Activated naive CD4-positive, alpha-beta T cell (primary cell): ENCODE measurements around the gene KRT8.

Source experiments
- DNase-seq, 4 experiments: peaks; one replicate each; lab custom pipeline; 2025; lab: John Stamatoyannopoulos, UW

KRT8 gene

GRCh38 chr12:52925717-52926595 lies 21.1 kb upstream of the KRT8 start:
- no peak for DNase-seq

GRCh38 chr12:52924764-52925716 lies 20.2 kb upstream of the KRT8 start:
- DNase-seq, result no peak

DNA sequence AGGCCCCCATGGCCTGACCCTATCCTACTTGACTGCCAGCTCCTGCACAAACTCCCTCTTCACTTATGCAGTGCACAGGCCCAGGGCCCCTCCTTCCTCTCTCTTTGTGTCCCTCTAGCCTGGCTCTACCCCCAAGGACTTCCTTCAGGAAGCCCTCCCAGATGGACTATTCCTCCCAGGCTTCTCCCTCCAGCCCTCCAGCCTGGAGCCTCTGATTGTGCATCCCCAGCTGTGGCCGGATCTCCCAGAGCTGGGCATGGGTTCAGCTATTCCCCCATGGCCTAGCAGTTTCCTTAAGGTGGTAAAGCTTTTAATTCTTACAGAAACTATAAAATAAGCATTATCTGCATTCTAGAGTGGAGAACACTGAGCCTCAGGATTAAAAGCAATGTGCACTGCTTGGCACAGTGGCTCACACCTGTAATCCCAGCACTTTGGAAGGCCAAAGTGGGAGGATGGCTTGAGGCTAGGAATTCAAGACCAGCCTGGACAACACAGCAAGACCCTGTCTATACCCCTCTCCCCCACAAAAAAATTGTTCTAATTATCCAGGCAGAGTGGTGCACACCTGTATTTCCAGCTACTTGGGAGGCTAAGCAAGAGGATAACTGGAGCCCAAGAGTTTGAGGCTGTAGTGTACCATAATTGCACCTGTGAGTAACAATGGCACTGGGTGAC lies 16.8 kb upstream of the KRT8 start:
- no peak for DNase-seq

- no peak for DNase-seq
Observed at GRCh38 chr12:52920937-52921336, 16.1 kb upstream of the KRT8 start.

GRCh38 chr12:52918784-52919183 lies 13.9 kb upstream of the KRT8 start:
- DNase-seq, result no peak

GRCh38 chr12:52918351-52918750 lies 13.5 kb upstream of the KRT8 start:
- DNase-seq, result no peak

DNA sequence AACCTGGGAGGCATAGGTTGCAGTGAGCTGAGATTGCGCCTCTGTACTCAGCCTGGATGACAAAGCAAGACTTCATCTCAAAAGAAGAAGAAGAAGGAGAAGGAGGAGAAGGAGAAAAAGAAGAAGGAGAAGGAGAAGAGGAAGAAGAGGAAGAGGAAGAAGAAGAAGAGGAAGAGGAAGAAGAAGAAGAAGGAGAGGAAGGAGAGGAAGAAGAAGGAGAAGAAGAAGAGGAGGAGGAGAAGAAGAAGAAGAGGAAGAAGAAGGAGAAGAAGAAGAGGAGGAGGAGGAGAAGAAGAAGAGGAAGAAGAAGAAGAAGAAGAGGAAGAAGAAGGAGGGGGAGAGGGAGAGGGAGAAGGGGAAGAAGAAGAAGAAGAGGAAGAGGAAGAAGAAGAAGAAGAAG lies 12.9 kb upstream of the KRT8 start:
- no peak for DNase-seq

- no peak for DNase-seq
Observed at GRCh38 chr12:52916216-52916615, 11.3 kb upstream of the KRT8 start.

- no peak for DNase-seq
Observed at GRCh38 chr12:52915637-52916036, 10.8 kb upstream of the KRT8 start.

GRCh38 chr12:52914576-52915121 lies 9.8 kb upstream of the KRT8 start:
- DNase-seq, result no peak

- no peak for DNase-seq
Observed at GRCh38 chr12:52913431-52913821, 8.6 kb upstream of the KRT8 start.

GRCh38 chr12:52912711-52913430 lies 8.0 kb upstream of the KRT8 start:
- DNase-seq, result no peak

DNA sequence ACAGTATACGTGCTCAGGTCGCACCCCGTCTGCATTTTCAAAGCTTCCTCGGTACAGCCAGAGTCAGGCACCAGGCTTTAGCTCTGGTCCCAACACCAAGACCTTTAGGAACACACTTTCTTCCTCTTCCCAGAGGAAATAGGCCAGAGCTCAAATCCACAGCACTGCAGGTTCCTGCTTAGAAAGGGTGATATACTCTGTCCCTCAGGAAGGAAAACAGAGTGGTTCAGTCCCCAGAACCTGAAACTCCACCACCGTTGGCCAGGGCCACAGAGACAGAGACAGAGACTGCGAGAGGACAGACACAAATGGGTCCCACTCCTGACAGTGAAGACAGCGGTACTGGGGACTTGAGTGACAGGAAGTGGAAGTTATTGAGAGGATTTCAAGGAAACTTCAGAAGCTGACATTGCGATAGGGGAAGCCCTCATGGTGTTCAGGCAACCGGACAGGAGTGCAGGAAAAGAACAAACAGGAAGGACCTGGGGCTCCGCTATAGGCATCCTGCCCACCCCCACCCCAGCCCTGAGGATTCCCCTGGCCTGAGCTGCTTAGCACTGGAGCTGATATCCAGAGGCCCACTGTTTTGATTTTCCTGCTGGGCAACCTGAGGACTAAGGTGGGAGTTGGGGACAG lies 5.5 kb upstream of the KRT8 start:
- DNase-seq, result no peak

GRCh38 chr12:52909796-52910195 lies 4.9 kb upstream of the KRT8 start:
- no peak for DNase-seq

GRCh38 chr12:52909331-52909730 lies 4.5 kb upstream of the KRT8 start:
- no peak for DNase-seq

GRCh38 chr12:52907092-52907810 lies 2.4 kb upstream of the KRT8 start:
- no peak for DNase-seq

GRCh38 chr12:52906191-52906601 lies 1.3 kb upstream of the KRT8 start:
- DNase-seq, result no peak

DNA sequence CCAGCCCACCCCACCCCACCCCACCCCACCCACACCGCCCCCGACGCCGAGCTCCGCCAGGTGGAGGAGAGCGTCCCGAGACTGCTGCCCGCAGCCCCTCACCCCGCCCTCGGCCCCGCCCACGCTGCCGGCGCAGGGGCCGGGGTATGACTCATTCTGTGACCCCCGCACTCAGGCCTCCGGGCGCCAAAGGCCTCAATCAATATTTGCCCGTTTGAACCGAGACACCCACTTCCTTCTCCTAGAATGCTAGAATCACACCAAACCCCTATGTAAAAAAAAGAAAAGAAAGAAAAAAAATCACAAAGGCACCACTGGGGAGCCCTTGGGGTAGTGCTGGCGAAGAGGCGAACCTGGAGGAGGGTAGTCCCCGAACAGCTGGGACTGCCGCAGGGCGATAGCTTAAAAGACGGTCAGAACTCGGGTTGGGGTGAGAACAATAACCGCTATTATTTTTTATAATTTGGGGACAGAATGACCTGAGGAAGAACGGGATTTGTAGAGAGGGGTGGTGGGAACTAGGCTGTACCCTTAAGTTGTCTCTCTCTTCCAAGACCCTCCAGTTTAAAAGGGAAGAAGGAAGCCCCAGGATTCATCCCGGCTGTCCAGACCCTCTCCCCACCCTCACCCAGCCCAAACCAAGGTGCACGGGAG lies 894 bp downstream of the KRT8 start:
- DNase-seq, result peak in 1 of 4 experiments; percentile 23

DNA sequence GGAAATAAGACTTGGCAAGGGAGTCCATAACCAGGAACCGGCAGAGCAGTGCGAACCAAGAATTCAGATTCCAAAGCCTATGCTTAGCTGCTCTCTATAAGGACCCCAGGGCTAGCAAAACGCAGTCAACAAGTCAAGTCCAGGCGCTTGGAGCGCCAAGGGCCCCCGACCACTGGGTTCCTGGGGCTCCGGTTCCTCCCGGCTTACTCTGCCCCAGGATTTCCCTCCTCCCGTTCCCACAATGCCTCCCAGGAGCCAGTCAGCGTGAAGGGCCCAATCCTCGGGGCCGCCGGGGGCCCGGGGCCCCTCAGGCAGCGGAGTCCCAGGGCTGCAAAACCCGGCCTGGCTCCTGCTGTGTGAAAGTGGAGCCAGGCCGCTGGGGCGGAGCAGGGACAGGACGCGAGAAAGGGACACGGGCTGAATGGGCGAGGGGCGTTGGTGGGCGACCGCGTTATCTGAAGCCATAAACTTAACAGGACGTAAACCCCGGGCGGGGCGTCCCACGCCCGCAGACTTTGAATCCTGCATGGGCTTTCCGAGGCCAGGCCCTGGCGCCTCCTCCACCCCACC lies 1.5 kb downstream of the KRT8 start:
- peak in 3 of 4 experiments; percentile 13 to 49 (median 23) for DNase-seq
